Stimulated activated CD4-positive, alpha-beta T cell treated with anti-CD3 and anti-CD28 coated beads, Interleukin-4, amount 100 ng/mL, for 4 hours (primary cell): Measurements from ENCODE around the gene SERPINB10.

ENCODE experiments used
- DNase-seq, 2 experiments: peaks; one replicate each; pipeline ENCODE4 v3.0.0-alpha.2; 2020

SERPINB10 gene

GRCh38 chr18:63949068-63949737 lies 41.4 kb downstream of the SERPINB10 start, which contains the start of gene HMSD:
TSS of gene HMSD (plus strand) at chr18:63949301. CDS start at chr18:63953456, 4,155 bp downstream.
- peak; percentile 28 to 50 for DNase-seq

GRCh38 chr18:63951302-63951705 lies 43.5 kb downstream of the SERPINB10 start:
- no peak for DNase-seq

GRCh38 chr18:63953811-63954210 lies 46.1 kb downstream of the SERPINB10 start:
- DNase-seq: no peak

DNA sequence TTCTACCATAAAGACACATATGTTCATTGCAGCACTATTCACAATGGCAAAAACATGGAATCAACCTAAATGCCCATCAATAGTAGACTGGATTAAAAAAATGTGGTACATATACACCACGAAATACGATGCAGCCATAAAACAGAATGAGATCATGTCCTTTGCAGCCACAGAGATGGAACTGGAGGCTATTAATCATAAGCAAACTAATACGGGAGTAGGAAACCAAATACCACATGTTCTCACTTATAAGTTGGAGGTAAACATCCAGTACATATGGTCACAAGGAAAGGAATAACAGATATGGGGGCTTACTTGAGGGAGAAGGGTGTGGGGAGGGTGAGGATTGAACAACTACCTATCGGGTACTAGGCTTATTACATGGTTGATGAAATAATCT lies 49.0 kb downstream of the SERPINB10 start:
- no peak for DNase-seq

GRCh38 chr18:63960891-63961290 lies 53.1 kb downstream of the SERPINB10 start:
- no peak for DNase-seq

- DNase-seq: no peak
Observed at GRCh38 chr18:63961435-63961980, 53.8 kb downstream of the SERPINB10 start.

DNA sequence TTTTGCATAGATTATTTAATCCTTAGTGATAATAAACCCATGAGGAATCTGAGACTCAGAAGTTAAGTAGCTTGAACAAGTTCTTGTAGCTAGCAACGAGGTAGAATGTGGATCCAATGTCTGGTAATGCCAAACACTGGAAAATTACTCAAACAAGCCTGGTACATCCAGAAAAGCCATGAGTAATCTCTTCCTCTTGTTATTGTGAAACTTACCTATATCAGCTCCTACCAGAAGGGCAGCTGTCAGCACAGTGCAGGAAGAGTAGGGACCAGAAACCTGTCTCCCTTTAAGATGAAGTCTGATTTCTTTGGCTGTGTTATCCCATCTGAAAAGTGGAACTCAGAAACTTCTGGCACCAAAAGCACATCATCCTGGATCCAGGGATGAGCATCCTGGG lies 54.4 kb downstream of the SERPINB10 start:
- DNase-seq: no peak

DNA sequence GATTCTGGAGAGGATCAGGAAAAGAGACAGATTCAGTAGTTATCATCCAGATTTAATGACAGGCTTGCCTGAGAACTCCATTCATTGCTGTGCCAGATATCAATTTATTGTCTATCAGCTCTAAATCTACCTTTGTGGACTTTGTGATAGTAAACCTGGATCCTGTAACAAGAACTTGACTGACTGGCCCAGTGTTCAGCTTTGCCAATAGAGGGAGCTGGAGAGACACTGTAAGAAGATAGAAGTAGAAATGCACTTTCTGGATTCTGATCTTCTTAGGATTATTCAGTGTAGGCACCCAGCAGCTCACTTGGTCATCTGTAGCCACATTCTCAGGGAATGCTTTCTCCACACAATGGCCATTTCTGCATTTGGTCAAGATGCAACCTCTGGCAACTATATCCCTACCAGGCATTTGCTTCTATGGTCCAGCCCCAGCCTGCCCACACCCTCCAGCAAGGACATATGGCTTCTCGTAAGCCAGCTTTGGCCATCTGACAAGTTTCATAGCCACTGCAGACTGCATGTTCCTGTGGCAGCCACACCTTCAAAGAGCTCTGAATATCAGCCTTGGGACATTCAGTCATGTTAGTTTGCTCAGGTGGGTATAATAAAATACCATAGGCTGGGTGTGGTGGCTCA lies 56.0 kb downstream of the SERPINB10 start:
- peak; percentile 13 to 45 for DNase-seq

DNA sequence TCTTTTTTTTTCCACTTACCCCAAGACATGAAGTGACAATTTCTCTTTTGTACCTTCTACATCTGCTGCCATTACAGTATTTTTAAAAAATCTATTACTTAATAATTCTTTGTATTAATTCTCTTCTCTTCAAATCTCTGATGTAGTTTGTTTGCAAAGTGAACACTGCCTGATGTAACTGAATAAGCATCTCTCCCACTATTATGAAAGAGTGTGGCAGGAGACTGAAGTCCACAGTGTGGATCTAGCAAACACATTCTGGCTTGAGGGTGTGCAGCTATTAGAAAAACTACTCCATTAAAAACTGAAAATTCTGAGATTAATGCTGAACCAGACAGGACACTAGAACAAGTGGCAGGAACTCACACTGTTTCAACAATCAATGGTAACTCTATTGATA lies 57.1 kb downstream of the SERPINB10 start:
- DNase-seq: no peak

- no peak for DNase-seq
Observed at GRCh38 chr18:63965716-63966330, 58.1 kb downstream of the SERPINB10 start.

GRCh38 chr18:63969942-63970808 lies 62.4 kb downstream of the SERPINB10 start, which contains the start of gene SERPINB8:
TSS of gene SERPINB8 (plus strand) at chr18:63970081. CDS start at chr18:63978309, 8,228 bp downstream.
- DNase-seq: peak; percentile 71 to 78

DNA sequence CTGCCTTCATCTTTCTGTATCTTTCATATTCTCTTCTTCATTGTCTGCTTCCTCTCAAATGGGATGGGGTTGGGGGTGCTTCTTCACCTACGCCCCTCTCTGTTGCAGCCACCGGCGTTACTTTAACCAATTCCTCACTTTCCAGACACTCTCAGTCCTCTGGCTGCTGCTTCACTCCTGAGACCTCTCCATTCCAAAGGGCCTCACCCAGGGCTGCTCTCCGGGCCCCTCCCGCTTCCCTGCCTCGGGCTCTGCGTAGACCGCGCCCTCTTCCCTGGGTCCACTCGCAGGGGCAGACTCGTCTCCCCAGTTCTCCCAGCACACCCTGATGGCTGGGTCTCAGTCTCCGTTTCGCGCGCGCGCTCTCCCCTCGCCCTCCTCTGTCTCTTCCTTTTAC lies 63.0 kb downstream of the SERPINB10 start:
- no peak for DNase-seq

GRCh38 chr18:63971320-63972001 lies 63.7 kb downstream of the SERPINB10 start:
- no peak for DNase-seq

GRCh38 chr18:63972002-63972376 lies 64.2 kb downstream of the SERPINB10 start:
- DNase-seq: no peak

DNA sequence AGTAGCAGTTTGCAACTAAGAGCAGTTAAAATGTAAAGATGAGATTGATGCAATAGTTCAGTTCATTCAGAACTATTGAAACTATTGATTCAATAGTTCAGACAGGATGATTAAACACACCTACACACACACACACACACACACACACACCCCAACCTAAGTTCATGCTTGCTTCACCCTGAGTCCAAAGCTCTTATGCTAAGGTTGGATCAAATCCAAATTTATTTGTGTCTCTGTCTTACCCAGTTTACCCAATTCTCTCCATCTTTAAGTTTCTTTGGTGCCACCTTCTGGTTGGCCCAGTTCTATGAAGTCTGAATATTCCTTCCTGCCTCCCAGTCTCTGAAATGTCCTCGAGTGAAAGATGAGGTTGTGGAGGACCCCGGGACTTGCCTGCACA lies 67.2 kb downstream of the SERPINB10 start:
- no peak for DNase-seq

DNA sequence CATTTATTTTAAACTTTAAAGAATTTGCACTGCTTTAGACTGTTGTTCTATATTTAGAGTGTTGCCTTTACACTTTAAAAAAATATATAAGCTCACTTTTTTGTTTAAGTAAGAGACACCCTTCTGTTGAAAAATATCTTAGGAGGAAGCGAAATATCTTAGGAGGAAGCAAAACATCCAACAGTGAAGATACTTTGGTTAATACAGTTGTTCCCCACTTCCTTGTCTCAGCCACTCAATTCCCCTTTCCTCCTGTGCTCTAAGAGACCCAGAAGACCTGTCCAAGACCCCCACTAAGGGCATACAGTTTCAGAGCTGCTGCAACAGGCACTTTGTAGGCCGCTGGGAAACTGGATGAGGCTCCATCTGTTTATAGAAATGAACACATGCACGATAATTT lies 67.9 kb downstream of the SERPINB10 start:
- DNase-seq: no peak

- no peak for DNase-seq
Observed at GRCh38 chr18:63977040-63977439, 69.3 kb downstream of the SERPINB10 start.

DNA sequence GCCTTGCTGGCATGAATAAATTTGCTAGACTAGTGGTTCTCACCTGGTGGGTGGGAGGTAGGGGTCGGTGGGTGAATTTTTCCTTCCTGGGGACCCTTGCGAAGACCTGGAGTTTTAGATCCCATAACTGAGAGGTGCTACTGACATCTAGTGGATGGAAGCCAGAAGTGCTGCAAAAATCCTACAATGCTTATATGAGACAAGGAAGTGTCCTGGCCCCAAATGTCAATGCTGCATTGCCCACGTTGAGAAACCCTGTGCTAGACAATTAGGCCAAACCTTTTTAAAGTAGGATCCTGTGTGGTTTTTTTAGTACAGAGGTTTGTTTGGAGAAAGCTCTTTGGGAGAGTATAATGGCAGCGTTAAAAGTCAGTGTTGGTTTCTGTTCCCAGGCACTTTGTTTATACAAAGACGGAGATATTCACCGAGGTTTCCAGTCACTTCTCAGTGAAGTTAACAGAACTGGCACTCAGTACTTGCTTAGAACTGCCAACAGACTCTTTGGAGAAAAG lies 71.7 kb downstream of the SERPINB10 start:
- peak; percentile 13 to 23 for DNase-seq

DNA sequence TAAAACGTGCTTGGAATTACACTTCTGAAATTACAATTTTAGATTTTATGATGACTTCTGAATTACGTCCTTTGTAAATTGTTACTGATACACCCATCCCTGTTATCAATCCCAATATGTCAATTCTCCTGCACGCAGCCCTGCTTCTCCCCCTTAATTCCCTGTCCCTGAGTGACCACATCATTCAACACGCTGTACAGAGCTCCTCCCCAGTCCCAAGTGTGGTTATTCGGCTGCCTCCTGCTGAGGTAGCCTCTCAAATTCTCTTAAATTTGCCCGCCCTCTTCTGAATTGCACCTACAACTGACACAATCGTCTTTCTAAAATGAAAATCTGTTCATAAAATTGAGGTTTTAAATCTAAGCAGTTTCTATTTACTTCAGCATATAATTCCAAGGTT lies 72.3 kb downstream of the SERPINB10 start:
- no peak for DNase-seq

GRCh38 chr18:63980896-63981460 lies 73.2 kb downstream of the SERPINB10 start:
- DNase-seq: no peak

DNA sequence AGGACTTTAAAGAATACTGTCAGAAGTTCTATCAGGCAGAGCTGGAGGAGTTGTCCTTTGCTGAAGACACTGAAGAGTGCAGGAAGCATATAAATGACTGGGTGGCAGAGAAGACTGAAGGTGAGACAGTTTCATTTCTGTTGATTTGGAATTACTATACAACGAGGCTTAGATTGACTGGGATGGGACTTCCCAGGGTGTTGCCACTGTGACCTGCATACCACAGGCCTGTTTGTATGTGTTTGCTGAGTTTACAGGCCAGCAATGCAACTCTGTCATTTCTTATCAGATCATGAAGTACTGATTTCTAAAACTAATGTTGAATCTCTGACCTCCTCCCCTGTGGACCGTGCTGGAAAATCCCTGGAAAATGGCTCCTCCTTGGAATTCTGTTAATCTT lies 74.0 kb downstream of the SERPINB10 start:
- no peak for DNase-seq

DNA sequence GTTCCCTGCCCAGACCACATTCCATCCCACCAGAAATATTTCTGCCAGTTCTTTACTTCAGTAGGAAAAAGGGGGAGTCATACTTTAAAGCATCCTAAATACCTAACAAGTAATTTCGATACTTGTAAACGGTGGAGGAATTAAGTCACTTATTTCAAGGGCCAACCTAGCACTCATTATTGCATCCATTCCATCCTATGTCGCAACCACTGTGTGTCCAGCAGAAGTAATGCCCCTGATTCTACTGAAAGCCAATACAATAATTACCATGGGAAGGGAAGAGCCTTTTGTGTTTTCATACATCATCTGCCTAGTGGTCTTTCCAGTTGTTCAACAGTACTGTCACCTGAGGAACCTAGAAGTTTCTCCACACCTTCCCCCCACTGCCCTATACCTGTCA lies 74.6 kb downstream of the SERPINB10 start:
- DNase-seq: no peak
